Prostate gland (tissue), 2 donors: ENCODE data around the gene RNF39.

Experiments used
- POLR2AphosphoS5 ChIP-seq: sonication (generic); formaldehyde crosslinking; IDR thresholded peaks from one replicate; pipeline ENCODE4 v1.6.1; 2017; ENCODE audit warnings: antibody characterized with exemption
- TF ChIP-seq, protein P1 (sequence below), 4 experiments: fragments of 200-600 bp in 2 of 4; fragments of 450-650 bp in 2 of 4; sonication (generic) in 2 of 4; IDR thresholded peaks; 1 replicate in 3 of 4; 2 replicates in 1 of 4; pipeline ENCODE4 v1.5.1; 2016 to 2019; ENCODE audit warnings: antibody characterized with exemption in 4 of 4, mild to moderate bottlenecking in 2 of 4, moderate library complexity in 2 of 4

DNA sequence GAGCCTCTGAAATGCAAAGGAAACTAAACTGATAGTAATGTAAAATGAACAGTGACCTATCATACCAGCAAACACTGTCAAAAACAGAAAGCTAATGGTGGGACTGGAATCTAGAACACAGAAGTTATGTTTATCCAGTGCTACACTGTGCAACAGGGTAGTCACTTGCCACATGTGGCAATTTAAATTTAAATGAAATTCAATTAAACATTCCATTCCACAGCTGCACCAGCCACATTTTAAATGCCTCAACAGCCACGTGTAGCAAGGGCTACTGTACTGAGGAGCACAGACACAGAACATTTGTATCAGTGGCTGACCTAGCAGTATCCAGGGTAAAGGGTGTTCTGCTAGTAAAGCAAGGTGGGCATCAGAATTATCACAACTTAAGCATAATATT is 20.1 kb downstream of the RNF39 start:
- TF ChIP-seq, protein P1, sequence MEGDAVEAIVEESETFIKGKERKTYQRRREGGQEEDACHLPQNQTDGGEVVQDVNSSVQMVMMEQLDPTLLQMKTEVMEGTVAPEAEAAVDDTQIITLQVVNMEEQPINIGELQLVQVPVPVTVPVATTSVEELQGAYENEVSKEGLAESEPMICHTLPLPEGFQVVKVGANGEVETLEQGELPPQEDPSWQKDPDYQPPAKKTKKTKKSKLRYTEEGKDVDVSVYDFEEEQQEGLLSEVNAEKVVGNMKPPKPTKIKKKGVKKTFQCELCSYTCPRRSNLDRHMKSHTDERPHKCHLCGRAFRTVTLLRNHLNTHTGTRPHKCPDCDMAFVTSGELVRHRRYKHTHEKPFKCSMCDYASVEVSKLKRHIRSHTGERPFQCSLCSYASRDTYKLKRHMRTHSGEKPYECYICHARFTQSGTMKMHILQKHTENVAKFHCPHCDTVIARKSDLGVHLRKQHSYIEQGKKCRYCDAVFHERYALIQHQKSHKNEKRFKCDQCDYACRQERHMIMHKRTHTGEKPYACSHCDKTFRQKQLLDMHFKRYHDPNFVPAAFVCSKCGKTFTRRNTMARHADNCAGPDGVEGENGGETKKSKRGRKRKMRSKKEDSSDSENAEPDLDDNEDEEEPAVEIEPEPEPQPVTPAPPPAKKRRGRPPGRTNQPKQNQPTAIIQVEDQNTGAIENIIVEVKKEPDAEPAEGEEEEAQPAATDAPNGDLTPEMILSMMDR (IDR thresholded peaks at IDR 0.05): no peak
- TF ChIP-seq POLR2AphosphoS5: no peak
